HG03342 (cell line): ENCODE results near the gene USP48.
"Not testable (repeated sequence)": the region's sequence is repeated elsewhere in the genome, so short reads cannot be mapped to it uniquely, and the experiment has no call there.

Experiments used
- ATAC-seq: cut with Tn5 transposase; IDR thresholded peaks from one replicate; pipeline ENCODE4 v1.9.1; 2021; ENCODE audit warnings: mild to moderate bottlenecking, moderate library complexity; ENCODE audit not compliant: unreplicated experiment

USP48 gene

DNA sequence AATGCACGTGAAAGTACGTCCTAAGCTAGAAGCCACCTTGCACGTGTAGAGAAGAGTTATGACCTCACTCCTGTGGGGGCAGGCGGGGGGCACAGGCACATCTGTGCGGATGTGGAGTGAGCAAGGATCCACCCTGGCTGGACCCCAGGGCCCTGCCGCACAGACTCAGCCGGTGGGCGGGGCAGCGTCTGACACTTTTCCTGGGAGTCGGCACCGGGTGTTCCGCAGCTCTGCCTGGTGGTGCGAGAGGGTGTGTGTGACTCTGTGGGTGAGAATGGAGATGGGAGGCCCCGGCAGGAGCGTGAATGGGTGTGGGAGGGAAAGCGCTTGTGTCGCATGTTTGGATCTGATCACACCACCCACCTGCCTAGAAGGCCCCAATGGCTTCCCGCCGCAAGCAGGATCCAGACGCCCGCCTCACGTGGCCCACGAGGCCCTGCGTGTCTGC is 143.3 kb downstream of the USP48 start:
- no peak for ATAC-seq

DNA sequence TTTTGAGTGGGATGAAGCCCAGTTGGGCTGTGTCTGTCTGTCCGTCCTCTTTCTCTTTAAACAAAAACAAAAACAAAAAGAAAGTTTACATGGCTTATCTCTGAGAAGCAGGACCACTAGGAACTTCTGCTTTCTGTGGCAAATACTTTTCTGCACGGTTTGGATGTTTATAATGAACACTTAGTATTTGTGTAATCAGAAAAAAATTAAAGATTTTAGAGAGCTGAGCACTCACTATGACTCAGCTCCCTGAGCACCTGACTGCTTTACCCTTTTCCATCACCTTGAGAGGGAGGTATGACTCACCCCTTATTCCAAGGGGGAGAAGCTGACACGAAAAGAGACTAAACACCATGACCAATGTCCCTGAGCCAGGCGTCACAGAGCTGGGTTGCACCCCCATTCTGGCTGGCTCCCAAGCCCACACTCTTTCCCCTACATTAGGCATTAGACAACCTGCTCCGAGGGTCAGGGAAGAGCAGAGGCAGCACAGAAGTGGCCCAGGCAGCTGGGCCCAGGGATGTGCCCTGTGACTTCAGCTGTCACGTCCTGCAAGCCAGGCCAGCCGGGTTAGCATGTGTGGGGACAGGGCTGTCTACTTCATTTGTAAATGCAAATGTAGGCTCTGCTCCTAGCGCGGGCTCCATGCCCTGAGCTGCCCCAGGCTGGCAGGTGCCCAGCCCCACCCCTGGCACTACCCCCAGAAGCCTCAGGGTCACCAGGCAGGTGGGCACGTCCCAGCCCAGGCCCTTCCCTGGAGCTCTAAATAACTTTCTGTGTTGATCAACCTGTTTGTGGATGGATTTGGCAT is 144.2 kb downstream of the USP48 start:
- ATAC-seq, result no peak

DNA sequence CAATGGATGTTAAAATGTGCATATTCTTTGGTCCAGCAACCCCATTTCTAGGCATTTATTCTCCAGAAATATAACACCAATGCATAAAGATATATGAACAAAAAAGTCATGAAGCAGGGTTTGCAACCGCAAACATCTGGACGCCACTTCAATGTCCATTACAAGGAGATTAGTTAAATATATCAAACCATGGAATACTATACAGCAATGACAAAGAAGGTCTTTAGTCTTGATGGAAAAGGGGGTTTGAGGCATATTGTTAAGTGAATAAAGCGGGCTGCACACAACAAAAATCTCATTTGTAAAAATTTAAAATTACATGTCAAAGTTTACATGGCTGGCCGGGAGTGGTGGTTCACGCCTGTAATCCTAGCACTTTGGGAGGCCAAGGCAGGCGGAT is 145.4 kb downstream of the USP48 start:
- ATAC-seq, result no peak

DNA sequence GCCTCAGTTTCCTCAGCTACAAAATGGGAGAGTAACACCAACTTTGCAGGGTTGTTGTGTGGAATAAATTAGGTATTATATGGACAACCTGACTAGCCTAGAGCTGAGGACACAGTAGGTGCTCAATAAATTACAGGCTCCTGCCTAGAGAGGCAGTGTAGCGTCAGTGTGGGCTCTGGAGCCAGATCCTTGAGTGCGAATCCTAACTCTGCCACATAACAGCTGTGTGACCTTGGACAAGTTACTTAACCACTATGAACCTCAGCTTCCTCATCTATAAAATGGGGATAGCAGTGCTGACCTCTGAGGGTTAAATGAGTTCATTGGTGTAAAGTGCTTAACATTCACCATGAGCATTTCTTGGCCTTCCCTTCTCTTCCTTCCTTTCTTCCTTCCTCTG is 146.9 kb downstream of the USP48 start:
- no peak for ATAC-seq

- no peak for ATAC-seq
Observed at GRCh38 chr1:21634806-21635535, 148.0 kb downstream of the USP48 start.

DNA sequence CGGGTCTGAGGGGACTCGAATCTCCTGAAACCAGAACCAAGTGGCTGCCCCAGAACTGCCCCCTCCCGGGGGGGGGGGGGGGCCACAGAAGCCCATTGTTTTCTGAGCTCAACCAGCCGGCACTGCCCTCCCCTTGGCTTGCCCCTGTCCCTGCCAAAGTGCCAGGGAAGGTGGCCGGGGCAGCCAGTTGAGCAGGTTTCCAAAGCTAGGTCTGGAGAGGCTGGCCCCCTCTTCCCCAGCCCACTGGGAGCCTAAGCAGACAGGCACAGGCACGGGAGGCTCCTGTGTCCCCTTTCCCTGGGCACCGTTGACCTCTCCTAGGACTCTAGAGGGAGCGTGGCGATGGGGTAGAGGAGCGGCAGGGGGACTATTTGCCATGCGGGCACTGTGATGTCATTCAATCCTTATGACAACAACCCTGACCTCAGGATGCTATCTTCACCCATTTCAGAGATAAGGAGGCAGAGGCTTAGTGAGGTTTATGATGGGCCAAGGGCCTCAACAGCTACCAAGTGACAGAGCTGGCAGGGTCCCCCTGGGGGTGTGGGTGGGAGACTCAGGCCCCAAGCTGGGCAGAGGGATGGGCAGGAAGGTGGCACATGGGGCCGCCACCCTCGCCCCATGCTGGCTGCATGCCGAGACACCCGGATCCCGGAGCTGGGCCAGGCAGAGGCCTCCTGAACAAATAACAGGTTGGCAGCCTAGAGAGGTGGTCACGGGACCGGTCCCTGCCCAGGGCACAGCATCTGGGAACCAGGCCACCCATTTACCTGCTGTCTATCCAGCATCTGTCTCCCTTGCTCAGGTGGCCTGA is 148.8 kb downstream of the USP48 start:
- ATAC-seq, result no peak

DNA sequence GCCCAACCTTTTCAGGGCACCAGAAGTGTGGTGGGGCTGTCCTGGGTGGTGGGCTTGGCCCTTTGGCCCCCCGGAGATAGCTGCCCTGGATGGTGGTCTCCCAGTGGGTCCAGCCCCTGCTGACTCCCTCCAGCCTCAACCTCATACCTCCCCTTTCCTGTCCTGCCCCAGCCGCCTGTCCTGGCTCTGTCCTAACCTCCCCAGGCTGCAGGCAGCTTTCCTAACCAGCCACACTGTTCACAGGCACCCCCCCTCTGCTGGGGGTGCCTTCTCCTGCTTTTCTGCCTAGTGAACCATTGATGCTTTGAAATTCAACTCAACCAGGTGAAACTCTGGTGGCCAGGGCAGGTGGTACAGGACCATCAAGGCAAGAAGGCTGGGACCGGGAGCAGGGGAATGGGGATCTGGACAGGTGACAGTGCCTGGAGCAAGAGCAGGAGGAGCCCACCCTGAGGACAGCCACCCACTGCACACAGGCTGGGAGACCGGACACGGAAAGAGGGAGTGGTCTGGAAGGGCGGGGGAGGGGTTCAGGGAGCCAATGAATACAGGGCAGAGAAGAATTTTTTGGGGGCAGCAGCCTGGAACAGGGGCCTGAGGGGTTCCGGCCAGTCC is 149.7 kb downstream of the USP48 start:
- ATAC-seq, result no peak

DNA sequence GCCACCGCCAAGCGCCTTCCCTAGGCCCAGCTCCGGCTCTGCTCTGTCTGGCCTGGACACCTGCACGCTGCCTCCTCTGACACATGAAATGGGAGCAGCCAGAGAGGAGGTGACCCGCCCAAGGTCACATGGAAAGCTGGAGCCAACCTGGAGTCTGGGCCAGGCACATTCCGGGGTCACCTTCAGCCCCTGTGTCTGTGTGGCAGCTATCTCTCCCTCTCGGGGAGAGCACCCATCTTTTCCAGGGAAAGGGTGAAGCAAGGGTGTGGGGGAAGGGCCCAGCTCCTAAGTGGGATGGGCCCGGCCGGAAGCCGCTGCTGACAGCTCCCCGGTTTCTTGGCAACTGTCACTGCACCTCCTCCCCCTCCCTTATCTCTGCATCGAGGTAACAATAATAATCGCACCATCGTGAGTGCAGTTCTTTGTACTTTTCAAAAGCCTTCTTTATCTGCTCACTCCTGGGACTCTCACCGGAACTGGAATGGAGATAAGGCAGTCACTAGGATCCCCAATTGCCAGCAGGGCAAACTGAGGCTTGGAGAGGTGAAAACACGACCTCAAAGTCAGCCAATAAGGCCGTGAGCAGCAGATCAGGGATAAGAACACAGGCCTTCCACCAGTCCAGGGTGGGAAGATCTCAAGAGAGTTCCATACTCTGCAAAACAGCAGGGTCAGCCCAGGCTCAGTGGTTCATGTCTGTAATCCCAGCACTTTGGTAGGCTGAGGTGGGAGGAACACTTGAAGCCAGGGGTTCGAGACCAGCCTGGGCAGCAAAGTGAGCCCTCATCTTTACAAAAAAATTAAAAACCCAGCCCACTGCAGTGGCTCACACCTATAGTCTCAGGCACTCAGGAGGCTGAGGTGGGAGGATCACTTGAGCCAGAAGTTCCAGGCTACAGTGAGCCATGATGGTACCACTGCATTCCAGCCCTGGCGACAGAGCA is 150.7 kb downstream of the USP48 start:
- no peak for ATAC-seq

GRCh38 chr1:21631590-21631943 is 151.4 kb downstream of the USP48 start:
- not testable (repeated sequence) for ATAC-seq

GRCh38 chr1:21630571-21631343 is 152.2 kb downstream of the USP48 start:
- no peak for ATAC-seq

DNA sequence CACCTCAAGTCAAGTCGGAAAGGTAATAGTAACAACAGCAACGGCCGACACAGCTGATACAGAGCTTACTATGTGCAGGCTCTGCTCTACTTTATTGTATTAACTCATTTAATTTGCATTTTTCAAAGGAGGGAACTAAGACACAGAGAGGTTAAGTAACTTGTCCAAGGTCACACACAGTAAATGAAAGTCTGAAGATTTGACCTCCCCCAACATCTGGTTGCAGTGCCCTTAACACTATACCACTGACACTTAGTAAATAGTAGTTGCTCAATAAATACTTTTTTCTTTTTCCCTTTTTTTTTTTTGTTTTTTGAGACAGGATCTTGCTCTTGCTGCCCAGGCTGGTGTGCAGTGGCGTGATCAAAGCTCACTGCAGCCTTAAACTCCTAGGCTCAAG is 153.0 kb downstream of the USP48 start:
- no peak for ATAC-seq

- no peak for ATAC-seq
Observed at GRCh38 chr1:21628798-21629393, 154.1 kb downstream of the USP48 start.
